ENCODE data around the gene DSCAML1. TPM values are rescaled to one million over a fixed set of nuclear protein-coding genes. Genes with fewer than 3 reads are reported as not detected.

The DSCAML1 gene
- total RNA-seq, 1 experiment from 2014 or later = 0.90 TPM

GRCh38 chr11:117731722-117732290, 65.2 kb downstream of the DSCAML1 start (continued):
- TF ChIP-seq AFF4 (CRISPR knock-in tag; IDR thresholded peaks at IDR 0.05; ENCODE audit: borderline replicate concordance) (no peak), ERG (CRISPR knock-in tag; IDR thresholded peaks at IDR 0.05) (no peak), JUN (CRISPR knock-in tag; IDR thresholded peaks at IDR 0.05) (no peak), ZNF121 (CRISPR knock-in tag; IDR thresholded peaks at IDR 0.05) (no peak), PRRX2 (CRISPR knock-in tag; IDR thresholded peaks at IDR 0.05) (no peak), FOXK1 (CRISPR knock-in tag; IDR thresholded peaks at IDR 0.05) (peak; percentile 61), E2F5 (CRISPR knock-in tag; IDR thresholded peaks at IDR 0.05) (no peak), IRF1 (CRISPR knock-in tag; IDR thresholded peaks at IDR 0.05) (no peak)

GRCh38 chr11:117730208-117730800, 66.7 kb downstream of the DSCAML1 start:
- H3K27me3 Mint-ChIP-seq (ENCODE audit: low read depth) = peaks cover 12% of the 10 kb centered on the region
- POLR2A ChIA-PET = no interaction called here
- TF ChIP-seq ZNF423 (CRISPR knock-in tag; IDR thresholded peaks at IDR 0.05) (no peak), ZMAT4 (CRISPR knock-in tag; IDR thresholded peaks at IDR 0.05) (no peak), ZNF396 (CRISPR knock-in tag; IDR thresholded peaks at IDR 0.05; ENCODE audit: borderline replicate concordance) (no peak), E2F4 (CRISPR knock-in tag; IDR thresholded peaks at IDR 0.05; ENCODE audit: borderline replicate concordance, low read depth) (no peak), ZBTB21 (CRISPR knock-in tag; IDR thresholded peaks at IDR 0.05; ENCODE audit: borderline replicate concordance) (no peak), GRHL2 (CRISPR knock-in tag; IDR thresholded peaks at IDR 0.05; ENCODE audit: insufficient replicate concordance, severe bottlenecking) (no peak), PREB (CRISPR knock-in tag; IDR thresholded peaks at IDR 0.05; ENCODE audit: borderline replicate concordance) (no peak), ETV6 (CRISPR knock-in tag; IDR thresholded peaks at IDR 0.05) (no peak), ATF6 (CRISPR knock-in tag; IDR thresholded peaks at IDR 0.05) (no peak), SP1 (CRISPR knock-in tag; conservative IDR thresholded peaks at IDR 0.05) (no peak), ZSCAN18 (CRISPR knock-in tag; IDR thresholded peaks at IDR 0.05) (no peak), MLX (CRISPR knock-in tag; IDR thresholded peaks at IDR 0.05) (no peak), TEAD4 (CRISPR knock-in tag; IDR thresholded peaks at IDR 0.05) (no peak), ZNF219 (CRISPR knock-in tag; IDR thresholded peaks at IDR 0.05; ENCODE audit: borderline replicate concordance) (no peak)

More at GRCh38 chr11:117730208-117730800, 66.7 kb downstream of the DSCAML1 start:
- CTCF ChIA-PET = interaction anchor here (1.9 kb wide), 1 partner anchor 12 kb away, joined by 5 read pairs; no protein-coding TSS in a partner anchor
- Mint-ChIP-seq H3K9me3 (no peaks in the 10 kb centered on the region), H3K4me3 (no peak overlapping the region), H3K36me3 (no peaks in the 10 kb centered on the region), H3K4me1 (peaks cover 42% of the 10 kb centered on the region), H3K27ac (no peak overlapping the region)
- no peak for DNase-seq (ENCODE audit: low spot score)
- no peak for ATAC-seq
